Stimulated activated CD4-positive, alpha-beta T cell treated with anti-CD3 and anti-CD28 coated beads, Interleukin-12 subunit alpha, Interleukin-12 subunit beta, amount 100 ng/mL, for 24 hours (primary cell): ENCODE measurements around the gene VPS26A.
A peak's percentile ranks its signal among the peaks of the same experiment; 100 is the strongest.
"Not testable (repeated sequence)": the region's sequence is repeated elsewhere in the genome, so short reads cannot be mapped to it uniquely, and the experiment has no call there.

ENCODE experiments used
- DNase-seq, 2 experiments: peaks; one replicate each; pipeline ENCODE4 v3.0.0-alpha.2; 2020; ENCODE audit warnings: low read depth in 2 of 2

VPS26A gene

DNA sequence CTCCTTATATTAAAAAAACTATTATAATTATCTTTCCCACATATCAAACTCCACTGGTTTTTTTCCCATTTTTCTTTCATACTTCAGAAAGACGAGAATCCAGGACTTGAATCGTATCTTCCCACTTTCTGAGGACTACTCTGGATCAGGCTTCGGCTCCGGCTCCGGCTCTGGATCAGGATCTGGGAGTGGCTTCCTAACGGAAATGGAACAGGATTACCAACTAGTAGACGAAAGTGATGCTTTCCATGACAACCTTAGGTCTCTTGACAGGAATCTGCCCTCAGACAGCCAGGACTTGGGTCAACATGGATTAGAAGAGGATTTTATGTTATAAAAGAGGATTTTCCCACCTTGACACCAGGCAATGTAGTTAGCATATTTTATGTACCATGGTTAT, 20.2 kb upstream of the VPS26A start:
- DNase-seq = no peak

DNA sequence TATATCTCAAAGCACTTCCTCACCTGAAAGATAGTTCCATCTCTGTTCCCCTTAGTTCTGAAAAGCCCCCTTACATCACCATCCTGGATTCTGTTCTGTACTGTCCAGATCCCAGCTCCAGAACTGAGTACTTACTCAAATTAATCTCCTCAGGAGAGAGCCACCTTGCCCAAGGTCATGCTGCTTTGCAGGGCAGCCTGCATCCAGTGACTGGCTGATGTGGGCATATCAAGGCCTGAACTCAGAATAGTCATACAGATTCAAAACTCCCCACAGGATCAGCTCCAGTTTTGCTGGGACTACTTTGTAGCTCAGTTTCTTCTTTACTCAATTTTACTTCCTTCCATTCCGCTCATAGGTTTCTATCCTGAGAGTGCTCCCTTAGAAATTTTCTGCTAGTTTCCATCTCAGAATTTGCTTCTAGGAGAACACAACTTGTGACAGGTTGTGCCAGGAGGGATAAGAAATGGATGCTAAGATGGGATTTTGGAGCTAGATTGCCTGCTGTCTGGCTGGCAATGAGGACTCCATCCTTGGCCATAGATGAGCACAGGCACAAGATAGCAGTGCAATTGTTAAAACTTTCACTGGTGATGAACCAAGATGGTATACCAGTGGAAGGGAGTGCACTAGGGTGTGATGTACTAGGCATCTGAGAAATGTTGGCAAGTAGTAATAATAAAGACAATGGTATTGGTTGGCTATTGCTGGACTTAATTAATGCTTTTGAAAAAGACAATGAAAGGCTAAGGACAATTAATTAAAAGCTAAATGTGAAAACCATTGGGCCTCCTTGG, 18.8 kb upstream of the VPS26A start:
- DNase-seq = no peak

DNA sequence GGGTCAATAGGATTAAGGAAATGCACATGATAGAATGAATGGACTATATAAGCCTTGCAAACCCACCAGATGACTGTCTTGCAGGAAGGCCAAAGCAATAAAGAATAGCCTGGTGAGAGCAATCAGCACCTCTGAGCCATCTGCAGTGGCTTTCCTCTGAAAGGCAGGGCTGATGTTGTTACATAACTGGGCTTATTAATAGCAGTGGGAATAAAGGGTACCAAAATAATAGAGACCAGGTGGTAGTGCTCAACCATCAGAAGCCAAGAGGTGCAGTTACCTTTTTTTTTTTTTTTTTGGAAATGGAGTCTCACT, 16.8 kb upstream of the VPS26A start:
- no peak for DNase-seq

DNA sequence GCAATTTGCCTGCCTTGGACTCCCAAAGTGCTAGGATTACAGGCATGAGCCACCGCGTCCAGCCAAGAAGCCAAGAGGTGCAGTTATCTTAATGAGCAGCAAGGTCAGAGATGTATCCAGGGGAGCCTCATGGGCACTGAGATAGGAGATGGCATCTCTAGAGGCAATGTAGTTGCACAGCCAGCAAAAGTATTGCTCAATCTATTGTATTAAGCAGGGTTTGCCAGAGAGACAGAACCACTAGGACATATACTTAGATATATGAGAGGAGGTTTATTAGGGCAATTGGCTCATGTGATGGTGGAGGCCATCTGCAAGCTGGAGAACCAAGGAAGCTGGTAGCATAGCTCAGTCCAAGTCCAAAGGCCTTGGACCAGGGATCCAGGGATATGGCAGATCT, 16.3 kb upstream of the VPS26A start:
- no peak for DNase-seq

DNA sequence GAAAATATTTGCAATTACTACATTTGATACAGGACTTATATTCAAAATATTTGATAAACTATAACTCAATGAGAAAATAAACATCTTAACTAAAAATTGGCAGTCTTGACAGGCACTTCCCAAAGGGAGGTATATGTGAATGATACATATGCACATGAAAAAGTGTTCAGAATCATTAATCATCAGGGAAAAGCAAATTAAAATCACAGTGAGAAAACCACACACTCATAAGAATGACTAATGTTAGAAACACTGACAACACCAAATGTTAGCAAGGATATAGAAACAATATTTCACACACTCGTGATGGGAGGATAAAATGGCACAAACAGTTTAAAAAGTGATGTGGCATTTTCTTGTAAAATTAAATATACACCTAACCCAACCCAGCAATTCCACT, 4.1 kb upstream of the VPS26A start:
- no peak for DNase-seq

DNA sequence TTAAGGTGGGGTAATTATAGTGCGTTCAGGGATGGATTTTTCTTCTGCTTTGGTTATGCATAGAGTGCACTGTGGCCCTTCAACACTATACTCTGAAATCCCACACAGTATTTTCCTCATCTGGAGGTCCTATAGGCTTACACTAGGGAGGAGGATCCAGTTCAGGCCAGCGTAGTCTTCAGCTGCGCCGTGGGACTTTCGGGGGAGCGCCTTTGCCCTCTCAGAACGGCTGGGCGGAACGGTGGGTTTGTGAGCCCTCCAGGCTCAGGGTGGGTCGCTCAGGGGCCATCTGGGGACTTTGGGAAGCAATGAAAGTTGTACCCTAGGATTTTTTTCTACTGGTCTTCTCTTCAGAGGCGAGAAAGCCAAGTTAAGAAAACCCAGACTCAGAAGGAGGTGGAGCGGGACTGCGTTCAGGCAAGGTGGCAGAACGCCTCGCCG, 652 bp upstream of the VPS26A start:
- DNase-seq = no peak

DNA sequence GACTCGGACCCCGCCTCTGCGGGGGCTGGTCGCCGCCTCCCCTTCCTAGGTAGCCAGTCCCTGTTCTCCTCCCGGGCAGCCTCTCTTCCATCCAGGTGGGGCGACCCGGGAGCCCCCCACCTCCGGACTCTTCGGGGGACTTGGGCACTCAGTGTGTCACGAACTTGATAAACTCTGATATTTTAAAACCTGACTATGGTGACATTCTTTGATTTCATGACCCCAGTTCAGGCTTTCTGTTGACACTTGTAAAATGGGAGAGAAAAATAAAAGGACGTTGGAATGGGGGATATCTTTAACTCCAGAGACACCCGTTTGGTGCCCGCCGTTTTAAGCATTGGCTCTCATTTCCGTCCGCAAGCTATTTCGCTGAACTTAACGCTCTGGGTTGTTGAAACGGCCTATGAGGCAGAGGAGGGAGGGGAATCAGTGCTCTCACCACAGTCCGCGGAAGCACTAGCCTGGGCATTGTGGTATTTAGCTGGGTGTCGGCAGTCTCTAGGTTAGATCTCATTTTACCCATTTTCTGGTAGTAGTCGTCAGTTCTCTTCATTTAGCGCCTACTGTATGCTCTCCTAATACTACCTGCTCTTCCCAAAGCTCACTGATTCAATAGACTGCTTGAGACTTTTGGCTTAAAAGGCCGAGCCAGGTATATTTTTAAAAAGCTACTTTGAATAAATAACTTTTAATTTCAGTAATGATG, 738 bp downstream of the VPS26A start:
- peak in 1 of 2 experiments; percentile 31 for DNase-seq

DNA sequence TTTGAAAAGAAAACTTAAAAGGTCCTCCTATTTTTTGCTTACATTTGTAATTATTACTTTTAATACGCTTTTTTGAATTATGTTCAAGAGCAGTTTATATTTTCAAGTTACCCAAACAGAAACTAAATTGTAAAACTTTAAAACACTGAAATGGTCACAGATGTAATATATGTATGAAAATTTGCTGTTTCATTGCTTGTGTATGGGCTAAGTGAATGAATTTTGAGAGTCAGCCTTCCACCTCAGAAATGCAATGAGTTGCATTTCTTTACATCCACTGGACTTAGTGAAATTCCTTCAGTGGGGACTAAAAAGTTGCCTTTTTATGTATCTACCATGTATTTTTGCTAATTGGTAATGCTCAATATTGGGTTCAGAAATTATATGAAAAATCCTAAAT, 1.6 kb downstream of the VPS26A start:
- DNase-seq = no peak

DNA sequence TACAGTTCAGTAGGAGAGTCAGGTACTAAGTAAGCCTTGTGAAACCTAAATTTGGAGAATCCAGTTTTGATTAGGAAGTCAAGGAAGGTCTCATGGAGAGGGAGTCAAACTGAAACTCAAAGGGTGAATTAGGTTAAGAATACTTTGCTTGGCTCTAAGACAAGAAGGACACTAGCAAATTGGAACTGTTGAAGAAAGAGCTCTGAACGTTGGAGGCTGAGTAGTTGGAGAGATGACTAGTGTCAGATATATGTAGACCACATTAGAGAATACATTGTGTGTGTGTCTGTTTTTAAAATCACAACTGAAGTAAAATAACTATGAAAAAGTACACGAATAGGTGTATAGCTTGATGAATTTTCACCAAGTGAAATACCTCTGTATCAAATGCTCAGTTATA, 6.3 kb downstream of the VPS26A start:
- DNase-seq = no peak

DNA sequence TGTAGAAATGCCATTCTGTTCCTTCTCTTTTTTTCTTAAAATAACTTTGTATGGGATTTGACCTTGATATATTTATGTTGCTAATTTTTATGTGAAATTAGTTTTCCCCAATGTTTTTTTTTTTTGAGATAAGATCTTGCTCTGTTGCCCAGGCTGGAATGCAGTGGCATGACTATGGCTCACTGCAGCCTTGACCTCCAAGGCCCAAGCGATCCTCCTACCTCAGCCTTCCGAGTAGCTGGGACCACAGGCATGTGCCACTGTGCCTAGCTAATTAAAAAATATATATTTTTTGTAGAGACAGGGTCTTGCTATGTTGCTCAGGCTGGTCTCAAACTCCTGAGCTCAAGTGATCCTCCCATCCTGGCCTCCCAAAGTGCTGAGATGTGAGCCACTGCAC, 16.0 kb downstream of the VPS26A start:
- DNase-seq = no peak

DNA sequence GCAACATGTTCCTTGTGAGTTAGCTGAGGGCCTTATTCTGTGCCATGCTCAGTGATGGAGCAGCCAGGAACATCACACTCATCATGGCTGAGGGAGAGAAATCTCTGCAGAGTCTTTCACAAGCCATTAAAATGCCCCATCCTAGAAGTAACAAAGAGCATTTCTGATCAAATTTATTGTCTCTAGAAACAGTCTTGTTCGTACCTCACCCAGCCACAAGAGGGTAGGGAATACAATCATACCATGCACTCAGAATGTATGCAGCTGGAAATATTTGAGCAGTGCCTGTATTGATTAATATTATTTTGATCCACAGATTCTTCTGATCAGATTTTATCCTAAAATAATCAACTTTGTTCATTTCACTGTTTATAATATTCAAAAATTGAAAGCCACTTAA, 17.3 kb downstream of the VPS26A start:
- no peak for DNase-seq

DNA sequence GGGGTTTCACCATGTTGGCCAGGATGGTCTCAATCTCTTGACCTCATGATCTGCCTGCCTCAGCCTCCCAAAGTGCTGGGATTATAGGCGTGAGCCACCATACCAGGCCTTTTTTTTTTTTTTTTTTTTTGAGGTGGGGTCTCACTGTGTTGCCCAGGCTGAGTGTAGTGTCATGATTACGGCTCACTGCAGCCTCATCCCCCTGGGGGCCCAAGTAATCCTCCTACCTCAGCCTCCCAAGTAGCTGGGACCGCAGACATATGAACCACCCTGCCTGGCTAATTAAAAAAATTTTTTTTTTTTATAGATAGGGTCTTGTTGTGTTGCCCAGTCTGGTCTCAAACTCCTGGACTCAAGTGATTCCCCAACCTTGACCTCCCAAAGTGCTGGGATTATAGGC, 18.1 kb downstream of the VPS26A start:
- DNase-seq = not testable (repeated sequence)

DNA sequence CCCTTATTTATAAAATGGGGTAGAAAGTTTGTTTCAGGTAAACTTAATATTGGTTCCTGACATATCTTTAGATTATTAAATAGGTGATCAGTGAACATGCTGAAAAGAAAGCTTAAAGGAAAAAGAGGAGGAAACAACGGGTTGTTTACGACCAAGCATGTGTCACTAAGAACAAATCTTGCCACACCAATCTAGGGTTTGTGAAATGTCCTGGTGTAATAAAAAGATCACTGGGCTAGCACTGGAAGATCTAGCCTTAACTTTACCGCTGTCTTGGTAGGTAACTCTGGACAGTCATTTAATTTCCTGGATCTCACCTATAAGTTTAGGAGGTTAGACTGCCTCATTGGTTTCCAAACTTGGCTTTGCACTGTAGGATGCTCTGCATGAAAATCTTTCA, 19.0 kb downstream of the VPS26A start:
- DNase-seq = no peak

DNA sequence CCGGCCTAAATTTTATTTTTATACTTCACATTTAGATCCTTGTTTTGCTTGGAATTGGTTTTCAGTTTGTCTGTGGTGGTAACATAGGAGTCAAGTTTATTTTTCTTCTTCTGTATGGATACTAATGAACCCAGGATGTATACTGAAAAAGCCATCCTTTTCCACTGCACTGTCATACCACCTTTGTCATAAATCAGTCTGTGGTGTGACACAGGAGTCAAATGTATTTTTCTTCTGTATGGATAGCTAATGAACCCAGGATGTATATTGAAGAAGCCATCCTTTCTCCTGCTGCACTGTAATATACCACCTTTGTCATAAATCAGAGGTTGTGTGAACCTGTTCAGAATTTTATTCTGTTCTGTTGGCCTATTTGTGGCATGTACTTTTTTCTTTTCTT, 21.4 kb downstream of the VPS26A start:
- no peak for DNase-seq

DNA sequence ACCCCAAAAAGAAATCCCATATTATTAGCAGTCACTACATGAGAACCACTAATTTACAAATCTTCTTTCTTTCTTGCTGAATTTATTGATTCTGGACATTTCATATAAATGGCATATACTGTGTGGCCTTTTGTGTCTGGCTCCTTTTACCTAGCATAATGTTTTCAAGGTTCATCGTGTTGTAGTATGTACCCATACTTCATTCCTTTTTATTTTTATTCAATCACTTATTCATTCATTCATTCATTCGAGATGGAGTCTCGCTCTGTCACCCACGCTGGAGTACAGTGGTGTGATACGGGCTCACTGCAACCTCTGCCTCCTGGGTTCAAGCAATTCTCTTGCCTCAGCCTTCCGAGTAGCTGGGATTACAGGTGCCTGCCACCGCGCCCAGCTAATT, 21.9 kb downstream of the VPS26A start:
- no peak for DNase-seq

DNA sequence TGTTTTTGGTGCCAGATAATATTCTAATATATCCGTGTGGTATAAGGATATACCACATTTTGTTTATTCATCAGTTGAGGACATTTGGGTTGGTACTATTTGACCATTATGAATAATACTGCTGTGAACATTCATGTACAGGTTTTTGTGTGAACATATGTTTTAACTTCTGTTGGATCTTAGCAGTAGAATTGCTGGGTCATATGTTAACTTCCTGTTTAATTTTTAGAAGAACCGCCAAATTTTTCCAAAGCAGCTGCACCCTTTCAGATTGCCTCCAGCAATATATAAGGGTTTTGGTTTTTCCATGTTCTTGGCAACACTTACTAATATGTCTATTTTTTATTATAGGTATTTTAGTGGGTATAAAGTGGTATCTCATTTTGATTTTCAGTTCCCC, 22.8 kb downstream of the VPS26A start:
- DNase-seq = no peak

DNA sequence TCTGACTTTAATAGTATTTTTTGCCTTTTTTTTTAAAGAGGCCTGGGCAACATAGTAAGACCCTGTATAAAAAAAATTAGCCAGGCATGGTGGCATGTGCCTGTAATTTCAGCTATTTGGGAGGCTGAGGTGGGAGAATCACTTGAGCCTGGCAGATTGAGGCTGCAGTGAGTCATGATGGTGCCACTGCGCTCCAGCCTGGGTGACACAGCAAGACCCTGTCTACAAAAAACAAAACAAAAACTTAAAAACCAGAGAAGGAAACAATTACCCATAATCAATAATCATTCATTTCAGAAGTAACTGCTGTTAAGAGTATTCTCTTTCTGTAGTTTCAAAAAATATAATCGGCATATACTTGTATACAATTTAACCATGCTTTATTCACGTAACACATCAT, 28.0 kb downstream of the VPS26A start:
- DNase-seq = no peak

DNA sequence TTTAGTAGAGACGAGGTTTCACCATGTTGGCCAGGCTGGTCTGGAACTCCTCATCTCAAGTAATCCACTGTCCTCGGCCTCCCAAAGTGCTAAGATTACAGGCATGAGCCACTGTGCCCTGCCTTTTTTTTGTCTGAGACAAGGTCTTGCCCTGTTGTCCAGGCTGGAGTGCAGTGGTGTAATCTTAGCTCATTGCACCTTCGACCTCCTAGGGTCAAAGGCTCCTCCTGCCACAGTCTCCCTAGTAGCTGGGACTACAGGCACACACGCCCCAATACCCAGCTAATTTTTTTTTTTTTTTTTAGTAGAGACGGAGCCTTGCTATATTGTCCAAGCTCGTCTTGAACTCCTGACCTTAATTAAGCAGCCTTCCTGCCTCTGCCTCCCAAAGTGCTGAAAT, 29.2 kb downstream of the VPS26A start:
- no peak for DNase-seq

DNA sequence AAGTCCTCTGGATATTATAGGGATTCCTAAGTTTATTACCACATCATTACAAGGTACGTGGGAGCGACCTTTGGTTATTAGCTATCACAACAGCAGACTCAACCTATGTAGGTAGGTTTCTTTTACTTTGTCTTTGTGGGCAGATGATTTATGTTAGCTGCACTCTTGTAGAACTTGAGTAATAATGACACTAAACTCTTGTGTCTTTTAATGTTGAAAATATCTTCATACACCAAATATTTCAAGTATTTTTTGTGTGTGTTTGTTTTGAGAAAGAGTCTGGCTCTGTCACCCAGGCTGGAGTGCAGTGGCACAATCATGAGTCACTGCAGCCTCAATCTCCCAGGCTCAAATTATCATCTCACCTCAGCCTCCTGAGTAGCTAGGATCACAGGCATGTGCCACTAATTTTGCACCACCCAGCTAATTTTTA, 36.8 kb downstream of the VPS26A start:
- DNase-seq = no peak

DNA sequence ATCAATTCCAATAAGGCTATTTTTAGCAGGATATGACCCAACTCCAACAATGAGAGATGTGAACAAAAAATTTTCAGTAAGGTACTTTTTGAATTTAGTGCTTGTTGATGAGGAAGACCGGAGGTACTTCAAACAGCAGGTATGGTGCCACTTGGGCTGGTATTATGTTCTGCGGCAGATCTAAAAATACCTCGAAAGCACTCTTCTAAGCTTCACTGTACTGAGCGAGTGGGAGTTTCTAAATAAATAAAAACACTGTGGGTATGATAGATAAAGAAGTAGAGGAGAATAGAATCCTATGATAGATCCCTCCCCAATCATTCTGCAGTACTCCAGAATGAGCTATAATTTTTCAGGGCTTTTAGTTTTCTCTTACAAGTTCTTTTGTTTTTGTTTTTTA, 44.5 kb downstream of the VPS26A start:
- no peak for DNase-seq

DNA sequence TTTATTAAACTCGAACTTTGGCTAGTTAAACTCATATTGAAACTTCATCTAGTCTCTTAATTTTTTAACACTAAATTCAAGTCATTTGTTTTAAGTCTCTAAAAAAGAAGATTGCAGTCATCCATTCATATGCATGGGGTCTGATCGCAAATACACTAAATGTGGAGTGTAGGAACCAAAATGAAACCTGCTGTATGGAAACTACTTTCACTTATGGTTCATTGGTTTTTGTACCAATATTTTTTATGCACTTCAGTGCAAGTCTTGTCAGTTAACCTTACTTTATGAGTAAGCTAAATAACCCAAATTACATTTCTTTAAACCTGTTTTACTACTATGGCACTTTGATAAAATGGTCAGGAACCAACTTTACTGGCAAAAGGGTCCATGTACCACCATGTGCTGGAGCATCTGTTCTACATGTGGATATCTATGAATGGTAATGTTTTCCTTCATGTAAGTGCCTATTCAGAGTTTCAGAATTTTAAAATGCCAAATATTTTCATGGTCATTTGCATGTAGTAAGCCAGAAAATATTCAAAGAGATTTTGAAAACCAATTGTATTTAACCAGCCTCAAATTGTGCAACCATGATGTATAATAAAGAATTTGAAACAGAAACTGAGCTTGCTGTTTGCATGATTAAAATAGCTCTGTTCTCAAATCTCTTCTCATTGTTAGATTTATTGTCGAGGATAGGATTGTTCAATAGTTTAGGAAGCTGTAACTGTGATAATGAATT, 48.4 kb downstream of the VPS26A start:
- no peak for DNase-seq

DNA sequence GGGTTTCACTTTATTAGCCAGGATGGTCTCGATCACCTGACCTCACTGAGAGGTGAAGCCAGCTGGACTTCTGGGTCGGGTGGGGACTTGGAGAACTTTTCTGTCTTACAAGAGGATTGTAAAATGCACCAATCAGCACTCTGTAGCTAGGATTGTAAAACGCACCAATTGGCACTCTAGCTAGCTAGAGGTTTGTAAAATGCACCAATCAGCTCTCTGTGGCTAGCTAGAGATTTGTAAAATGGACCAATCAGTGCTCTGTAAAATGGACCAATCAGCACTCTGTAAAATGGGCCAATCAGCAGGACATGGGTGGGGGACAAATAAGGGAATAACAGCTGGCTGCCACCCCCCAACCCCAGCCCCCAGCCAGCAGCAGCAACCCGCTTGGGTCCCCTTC, 51.3 kb downstream of the VPS26A start:
- DNase-seq = not testable (repeated sequence)

DNA sequence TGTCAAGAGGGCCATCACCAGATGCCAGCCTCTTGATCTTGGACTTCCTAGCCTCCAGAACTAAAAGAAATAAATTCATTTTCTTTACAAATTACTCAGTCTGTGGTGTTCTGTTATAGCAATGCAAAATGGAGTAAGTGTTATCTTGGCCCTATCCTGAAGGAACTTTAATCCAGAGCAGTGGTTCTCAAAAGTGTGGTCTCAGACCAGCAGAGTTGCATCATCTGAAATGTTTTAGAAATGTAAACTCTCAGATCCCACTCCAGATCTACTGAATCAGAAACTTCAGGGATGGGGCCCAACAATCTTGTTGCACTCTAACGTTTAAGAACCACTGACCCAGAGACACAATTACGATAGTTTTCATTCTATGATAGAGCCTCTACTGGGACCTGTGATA, 52.8 kb downstream of the VPS26A start:
- no peak for DNase-seq
